Natural killer cell treated with Interleukin-12 subunit alpha and Interleukin-12 subunit beta and Interleukin-15 and Interleukin-18, amount 100 ng/mL, for 72 hours (primary cell): ENCODE results near the gene PCCA. TPM values are rescaled to one million over a fixed set of nuclear protein-coding genes. Genes with fewer than 3 reads are reported as not detected.

ENCODE experiments used
- ATAC-seq, 2 donors: fragments of 150-1000 bp; cut with Tn5 transposase in 1 of 2; sonication (Bioruptor Pico), chemical (Tn5 transposase) in 1 of 2; 2 replicates each; pipeline ENCODE4 v1.10.0; 2021
- DNase-seq: peaks from one replicate; pipeline ENCODE4 v3.0.0; 2022; ENCODE audit warnings: low spot score
- H3K27ac Mint-ChIP-seq, 2 donors: 1 replicate in 1 of 2; 2 replicates in 1 of 2; pipeline ENCODE4 v1.8.0; 2022; ENCODE audit warnings: mixed read lengths in 2 of 2, mild to moderate bottlenecking in 1 of 2, moderate library complexity in 1 of 2
- H3K27me3 Mint-ChIP-seq, 2 donors: 1 replicate in 1 of 2; 2 replicates in 1 of 2; pipeline ENCODE4 v1.8.0; 2022; ENCODE audit warnings: mixed read lengths in 2 of 2
- H3K36me3 Mint-ChIP-seq: one replicate; pipeline ENCODE4 v1.8.0; 2022; ENCODE audit warnings: mixed read lengths
- H3K4me1 Mint-ChIP-seq, 2 donors: 1 replicate in 1 of 2; 2 replicates in 1 of 2; pipeline ENCODE4 v1.8.0; 2022; ENCODE audit warnings: low read depth in 2 of 2, mixed read lengths in 2 of 2, mild to moderate bottlenecking in 1 of 2
- H3K4me3 Mint-ChIP-seq: one replicate; pipeline ENCODE4 v1.8.0; 2022; ENCODE audit warnings: mixed read lengths
- H3K9me3 Mint-ChIP-seq: 2 replicates; pipeline ENCODE4 v1.8.0; 2022; ENCODE audit warnings: mixed read lengths
- total RNA-seq, 2 donors: library from RNA; stranded (reverse); gene quantifications; one replicate each; pipeline ENCODE4 v1.2.3, GENCODE V29; 2022

PCCA gene
- total RNA-seq, 2 donors from 2014 or later, result 9.1 to 27.1 TPM

DNA sequence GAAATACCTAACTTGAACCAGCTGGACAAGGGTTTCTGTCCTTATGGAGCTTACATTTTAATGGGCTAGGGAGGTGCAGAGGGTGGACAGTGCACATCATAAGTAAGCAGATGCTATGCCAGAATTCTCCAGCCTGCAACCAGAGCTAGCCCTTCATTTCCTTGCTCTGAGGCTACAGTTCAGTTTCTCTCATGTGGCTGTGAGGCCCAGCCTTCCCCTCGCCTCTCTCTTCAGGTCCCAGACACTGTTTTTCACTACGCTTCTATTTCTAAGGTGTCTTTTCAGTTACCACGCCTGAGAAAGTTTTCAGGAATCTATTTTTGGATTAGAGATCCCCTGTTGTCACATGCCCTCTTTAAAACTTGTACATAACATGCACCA, 141.9 kb downstream of the PCCA start:
- no peak for DNase-seq
- no peaks in the 10 kb centered on the region for H3K27me3 Mint-ChIP-seq
- H3K27ac Mint-ChIP-seq, result no peak overlapping the region
- no peaks in the 10 kb centered on the region for H3K9me3 Mint-ChIP-seq
- H3K4me3 Mint-ChIP-seq, result no peak overlapping the region
- no peak for ATAC-seq
- H3K4me1 Mint-ChIP-seq, result peaks cover 5 to 7% of the 10 kb centered on the region in 2 donors
- H3K36me3 Mint-ChIP-seq, result no peaks in the 10 kb centered on the region

- no peak for ATAC-seq
- Mint-ChIP-seq H3K9me3 (no peaks in the 10 kb centered on the region), H3K36me3 (no peaks in the 10 kb centered on the region), H3K4me1 (peaks cover 6 to 11% of the 10 kb centered on the region in 2 donors), H3K27ac (no peak overlapping the region), H3K4me3 (no peak overlapping the region), H3K27me3 (no peaks in the 10 kb centered on the region)
- DNase-seq, result no peak
These were observed 142.3 kb downstream of the PCCA start for GRCh38 chr13:100231176-100231575.

DNA sequence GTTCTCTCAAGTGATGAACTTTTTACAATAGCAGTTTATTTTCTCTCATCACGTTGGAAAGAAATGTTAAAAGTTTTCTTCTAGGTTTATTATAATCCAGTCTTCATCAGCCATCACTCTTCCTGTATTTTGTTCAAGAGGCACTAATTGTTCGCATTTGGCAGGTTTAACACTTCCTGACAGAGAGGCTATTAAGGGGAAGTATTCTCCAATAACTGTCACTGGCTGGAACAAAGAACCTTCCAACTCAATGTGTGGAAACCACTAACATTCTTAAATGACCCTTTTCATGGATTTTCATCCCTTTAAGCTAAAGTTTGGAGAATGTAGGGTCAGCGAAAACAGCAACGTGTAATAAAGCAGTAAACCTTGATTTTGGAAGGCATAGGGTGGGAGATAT, 145.1 kb downstream of the PCCA start:
- Mint-ChIP-seq H3K36me3 (peaks cover 5% of the 10 kb centered on the region), H3K4me3 (no peak overlapping the region), H3K4me1 (peaks cover 6 to 11% of the 10 kb centered on the region in 2 donors), H3K9me3 (no peaks in the 10 kb centered on the region), H3K27me3 (no peaks in the 10 kb centered on the region), H3K27ac (no peak overlapping the region)
- no peak for DNase-seq
- ATAC-seq, result no peak

DNA sequence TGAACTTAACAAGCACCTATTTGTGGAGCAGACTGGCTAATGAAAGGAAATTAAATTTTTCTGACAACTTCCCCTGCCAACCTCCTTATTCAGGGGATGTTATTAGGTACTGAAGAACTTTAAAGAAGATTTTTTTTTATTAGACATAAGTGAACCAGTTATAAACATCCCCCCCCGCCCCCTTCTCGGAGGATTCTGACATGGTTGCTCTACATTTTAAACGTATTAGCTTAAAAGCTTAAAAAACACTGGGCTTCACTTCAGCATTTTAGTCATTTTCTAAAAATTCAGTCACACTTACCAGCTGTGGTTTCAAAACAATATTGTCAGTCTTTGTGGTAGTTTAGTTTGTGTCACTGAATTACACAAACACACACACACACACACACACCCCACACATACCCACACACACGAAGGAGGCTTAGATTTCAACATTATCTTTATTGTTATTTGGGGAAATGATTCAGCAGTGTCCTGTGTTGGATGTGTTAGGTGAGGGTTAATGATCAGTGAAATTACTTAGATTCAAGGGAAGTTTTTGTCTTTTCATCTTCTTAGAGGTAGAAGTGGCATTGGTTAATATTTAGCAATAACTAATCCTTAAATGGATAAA, 145.7 kb downstream of the PCCA start:
- peaks cover 5% of the 10 kb centered on the region for H3K36me3 Mint-ChIP-seq
- H3K27ac Mint-ChIP-seq, result no peak overlapping the region
- H3K4me1 Mint-ChIP-seq, result peaks cover 6 to 11% of the 10 kb centered on the region in 2 donors
- no peaks in the 10 kb centered on the region for H3K9me3 Mint-ChIP-seq
- ATAC-seq (peak in 1 of 2 donors; percentile 57), DNase-seq (no peak)
- H3K4me3 Mint-ChIP-seq, result no peak overlapping the region
- no peaks in the 10 kb centered on the region for H3K27me3 Mint-ChIP-seq

DNA sequence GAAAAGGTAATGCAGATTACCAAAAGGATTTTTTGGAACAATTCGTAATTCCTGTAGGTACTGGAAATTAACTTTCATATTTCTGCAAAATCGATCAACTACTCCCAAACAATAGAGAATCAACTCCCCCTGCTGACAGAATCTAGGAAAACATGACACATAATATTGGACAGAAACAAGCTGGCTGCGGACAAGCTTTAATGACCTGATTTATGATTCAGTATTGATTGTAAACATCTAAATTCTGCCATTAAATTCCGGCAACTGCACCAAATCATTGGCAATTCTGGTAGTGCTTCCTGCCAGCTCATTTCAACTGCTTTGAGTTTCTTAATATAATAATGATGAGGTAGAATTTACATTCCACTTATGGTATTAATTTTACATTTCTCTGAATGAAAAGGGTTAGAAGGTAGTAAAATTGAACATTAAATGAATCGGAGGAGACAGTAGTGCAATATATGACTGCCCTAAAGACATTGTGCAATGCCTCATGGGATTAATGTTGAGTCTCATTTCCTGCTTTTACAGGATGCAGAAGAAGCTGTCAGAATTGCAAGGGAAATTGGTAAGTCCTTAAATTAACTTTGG, 146.5 kb downstream of the PCCA start:
- Mint-ChIP-seq H3K4me1 (peaks cover 6 to 11% of the 10 kb centered on the region in 2 donors), H3K27ac (peak overlapping the region; percentile 55 to 57), H3K36me3 (peaks cover 5% of the 10 kb centered on the region), H3K9me3 (no peaks in the 10 kb centered on the region), H3K27me3 (no peaks in the 10 kb centered on the region), H3K4me3 (peak overlapping the region; percentile 57)
- peak in 1 of 2 donors; percentile 69 for ATAC-seq
- DNase-seq, result no peak

- Mint-ChIP-seq H3K27ac (no peak overlapping the region), H3K9me3 (no peaks in the 10 kb centered on the region), H3K27me3 (no peaks in the 10 kb centered on the region), H3K4me3 (no peak overlapping the region), H3K36me3 (peaks cover 5% of the 10 kb centered on the region), H3K4me1 (peaks cover 5 to 9% of the 10 kb centered on the region in 2 donors)
- ATAC-seq, result no peak
- no peak for DNase-seq
These were observed 151.4 kb downstream of the PCCA start for GRCh38 chr13:100240109-100240779.

GRCh38 chr13:100244431-100244830, 155.5 kb downstream of the PCCA start:
- DNase-seq (no peak), ATAC-seq (no peak)
- H3K9me3 Mint-ChIP-seq, result no peaks in the 10 kb centered on the region
- H3K4me1 Mint-ChIP-seq, result no peaks in the 10 kb centered on the region
- no peak overlapping the region for H3K27ac Mint-ChIP-seq
- no peak overlapping the region for H3K4me3 Mint-ChIP-seq
- H3K27me3 Mint-ChIP-seq, result no peaks in the 10 kb centered on the region
- peaks cover 7% of the 10 kb centered on the region for H3K36me3 Mint-ChIP-seq

- ATAC-seq (no peak), DNase-seq (no peak)
- H3K4me1 Mint-ChIP-seq, result no peaks in the 10 kb centered on the region
- no peaks in the 10 kb centered on the region for H3K27me3 Mint-ChIP-seq
- no peak overlapping the region for H3K27ac Mint-ChIP-seq
- H3K4me3 Mint-ChIP-seq, result no peak overlapping the region
- H3K9me3 Mint-ChIP-seq, result no peaks in the 10 kb centered on the region
- H3K36me3 Mint-ChIP-seq, result peaks cover 7% of the 10 kb centered on the region
These were observed 156.2 kb downstream of the PCCA start for GRCh38 chr13:100245104-100245503.

GRCh38 chr13:100247937-100248336, 159.0 kb downstream of the PCCA start:
- Mint-ChIP-seq H3K27ac (no peak overlapping the region), H3K4me1 (peaks cover 0 to 4% of the 10 kb centered on the region in 2 donors), H3K36me3 (peaks cover 7% of the 10 kb centered on the region), H3K27me3 (no peaks in the 10 kb centered on the region), H3K4me3 (no peak overlapping the region), H3K9me3 (no peaks in the 10 kb centered on the region)
- ATAC-seq (no peak), DNase-seq (no peak)

GRCh38 chr13:100254002-100254401, 165.1 kb downstream of the PCCA start:
- peak overlapping the region in 1 of 2 donors; percentile 10 for H3K27ac Mint-ChIP-seq
- no peak for ATAC-seq
- H3K36me3 Mint-ChIP-seq, result no peaks in the 10 kb centered on the region
- no peak overlapping the region for H3K4me3 Mint-ChIP-seq
- no peaks in the 10 kb centered on the region for H3K27me3 Mint-ChIP-seq
- no peak for DNase-seq
- H3K9me3 Mint-ChIP-seq, result peaks cover 3% of the 10 kb centered on the region
- peaks cover 0 to 4% of the 10 kb centered on the region in 2 donors for H3K4me1 Mint-ChIP-seq

- no peak overlapping the region for H3K27ac Mint-ChIP-seq
- no peaks in the 10 kb centered on the region for H3K36me3 Mint-ChIP-seq
- DNase-seq, result no peak
These were observed 173.5 kb downstream of the PCCA start for GRCh38 chr13:100262404-100262803.

DNA sequence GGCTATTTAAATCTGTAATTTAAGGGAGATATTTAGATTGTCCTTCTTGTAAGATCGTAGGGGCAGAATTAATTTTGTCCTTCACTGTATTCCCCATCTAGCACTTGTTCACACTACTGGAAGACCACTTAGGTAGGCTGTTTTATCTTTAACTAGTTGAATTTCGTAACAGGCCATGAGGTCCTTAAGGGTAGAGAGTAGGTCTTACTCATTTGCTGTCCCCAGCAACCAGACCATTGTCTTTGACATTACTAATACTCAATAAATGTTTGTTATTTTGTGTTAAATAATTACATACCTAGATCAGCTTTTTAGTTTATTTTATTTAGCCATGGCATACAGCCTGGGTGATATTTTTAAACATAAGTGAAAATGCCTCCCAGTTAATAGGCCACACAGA, 177.1 kb downstream of the PCCA start:
- H3K27me3 Mint-ChIP-seq, result no peaks in the 10 kb centered on the region
- ATAC-seq, result no peak

More at GRCh38 chr13:100262404-100262803, 173.5 kb downstream of the PCCA start:
- no peaks in the 10 kb centered on the region for H3K27me3 Mint-ChIP-seq
- no peak overlapping the region for H3K4me3 Mint-ChIP-seq
- peaks cover 2 to 4% of the 10 kb centered on the region in 2 donors for H3K4me1 Mint-ChIP-seq
- no peak for ATAC-seq
- no peaks in the 10 kb centered on the region for H3K9me3 Mint-ChIP-seq

GRCh38 chr13:100269837-100270236, 180.9 kb downstream of the PCCA start:
- Mint-ChIP-seq H3K9me3 (no peaks in the 10 kb centered on the region), H3K27me3 (no peaks in the 10 kb centered on the region), H3K36me3 (no peaks in the 10 kb centered on the region), H3K27ac (no peak overlapping the region), H3K4me3 (no peak overlapping the region), H3K4me1 (peaks cover 7 to 8% of the 10 kb centered on the region in 2 donors)
- DNase-seq, result no peak
- ATAC-seq, result no peak

More for the DNA sequence above, 177.1 kb downstream of the PCCA start:
- peaks cover 2 to 4% of the 10 kb centered on the region in 2 donors for H3K4me1 Mint-ChIP-seq
- DNase-seq, result no peak
- no peaks in the 10 kb centered on the region for H3K9me3 Mint-ChIP-seq
- no peaks in the 10 kb centered on the region for H3K36me3 Mint-ChIP-seq
- H3K27ac Mint-ChIP-seq, result no peak overlapping the region
- H3K4me3 Mint-ChIP-seq, result no peak overlapping the region

GRCh38 chr13:100273138-100273537, 184.2 kb downstream of the PCCA start:
- ATAC-seq, result no peak

More at GRCh38 chr13:100273138-100273537, 184.2 kb downstream of the PCCA start:
- no peak overlapping the region for H3K27ac Mint-ChIP-seq
- DNase-seq, result no peak
- no peaks in the 10 kb centered on the region for H3K36me3 Mint-ChIP-seq
- no peaks in the 10 kb centered on the region for H3K9me3 Mint-ChIP-seq
- H3K4me1 Mint-ChIP-seq, result peaks cover 15 to 16% of the 10 kb centered on the region in 2 donors
- H3K27me3 Mint-ChIP-seq, result no peaks in the 10 kb centered on the region
- no peak overlapping the region for H3K4me3 Mint-ChIP-seq
